ENCODE data around the gene CLPX. TPM values are rescaled to one million over a fixed set of nuclear protein-coding genes. Genes with fewer than 3 reads are reported as not detected.

The CLPX gene
- total RNA-seq, 4 donors from 2014 or later, result 42.2 to 61.9 (median 53.5) TPM

- Histone ChIP-seq H3K36me3 (peaks cover 0 to 78% (median 0%) of the 10 kb centered on the region in 3 donors), H3K27me3 (no peaks in the 10 kb centered on the region), H3K27ac (no peak overlapping the region), H3K9me3 (no peaks in the 10 kb centered on the region), H3K4me1 (no peaks in the 10 kb centered on the region), H3K4me3 (no peak overlapping the region)
- no peak for DNase-seq
- TF ChIP-seq POLR2A (IDR thresholded peaks at IDR 0.05), result no peak
- TF ChIP-seq, protein P1, sequence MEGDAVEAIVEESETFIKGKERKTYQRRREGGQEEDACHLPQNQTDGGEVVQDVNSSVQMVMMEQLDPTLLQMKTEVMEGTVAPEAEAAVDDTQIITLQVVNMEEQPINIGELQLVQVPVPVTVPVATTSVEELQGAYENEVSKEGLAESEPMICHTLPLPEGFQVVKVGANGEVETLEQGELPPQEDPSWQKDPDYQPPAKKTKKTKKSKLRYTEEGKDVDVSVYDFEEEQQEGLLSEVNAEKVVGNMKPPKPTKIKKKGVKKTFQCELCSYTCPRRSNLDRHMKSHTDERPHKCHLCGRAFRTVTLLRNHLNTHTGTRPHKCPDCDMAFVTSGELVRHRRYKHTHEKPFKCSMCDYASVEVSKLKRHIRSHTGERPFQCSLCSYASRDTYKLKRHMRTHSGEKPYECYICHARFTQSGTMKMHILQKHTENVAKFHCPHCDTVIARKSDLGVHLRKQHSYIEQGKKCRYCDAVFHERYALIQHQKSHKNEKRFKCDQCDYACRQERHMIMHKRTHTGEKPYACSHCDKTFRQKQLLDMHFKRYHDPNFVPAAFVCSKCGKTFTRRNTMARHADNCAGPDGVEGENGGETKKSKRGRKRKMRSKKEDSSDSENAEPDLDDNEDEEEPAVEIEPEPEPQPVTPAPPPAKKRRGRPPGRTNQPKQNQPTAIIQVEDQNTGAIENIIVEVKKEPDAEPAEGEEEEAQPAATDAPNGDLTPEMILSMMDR (IDR thresholded peaks at IDR 0.05), result no peak
Observed at GRCh38 chr15:65176056-65176455, 9.1 kb downstream of the CLPX start.

GRCh38 chr15:65175511-65175910 is 9.6 kb downstream of the CLPX start:
- H3K36me3 ChIP-seq, result peaks cover 0 to 84% (median 0%) of the 10 kb centered on the region in 3 donors
- TF ChIP-seq POLR2A (IDR thresholded peaks at IDR 0.05), result no peak
- TF ChIP-seq, protein P1 (IDR thresholded peaks at IDR 0.05), result no peak
- no peaks in the 10 kb centered on the region for H3K27me3 ChIP-seq
- H3K27ac ChIP-seq, result no peak overlapping the region
- no peaks in the 10 kb centered on the region for H3K9me3 ChIP-seq
- no peaks in the 10 kb centered on the region for H3K4me1 ChIP-seq
- no peak overlapping the region for H3K4me3 ChIP-seq
- DNase-seq, result no peak

DNA sequence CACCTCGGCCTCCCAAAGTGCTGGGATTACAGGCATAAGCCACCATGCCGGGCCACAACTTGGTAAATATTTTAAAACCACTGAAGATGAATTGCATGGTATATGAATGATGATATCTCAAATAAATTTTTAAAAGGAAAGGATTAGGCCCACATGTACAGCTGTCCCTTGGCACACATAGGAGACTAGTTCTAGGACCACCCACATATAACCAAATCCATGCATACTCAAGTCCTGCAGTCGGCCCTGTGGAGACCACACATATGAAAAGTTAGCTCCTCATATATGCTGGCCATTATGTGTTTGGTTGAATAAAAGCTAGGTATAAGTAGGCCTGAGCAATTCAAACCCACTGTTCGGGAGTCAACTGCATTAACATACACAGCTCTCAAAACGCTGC is 10.6 kb downstream of the CLPX start:
- TF ChIP-seq, protein P1 (IDR thresholded peaks at IDR 0.05), result no peak
- TF ChIP-seq POLR2A (IDR thresholded peaks at IDR 0.05), result no peak
- Histone ChIP-seq H3K4me1 (no peaks in the 10 kb centered on the region), H3K36me3 (peaks cover 0 to 89% (median 0%) of the 10 kb centered on the region in 3 donors), H3K4me3 (no peak overlapping the region), H3K27ac (no peak overlapping the region), H3K27me3 (no peaks in the 10 kb centered on the region), H3K9me3 (no peaks in the 10 kb centered on the region)
- DNase-seq, result no peak

GRCh38 chr15:65172531-65172930 is 12.6 kb downstream of the CLPX start:
- DNase-seq, result no peak
- no peak overlapping the region for H3K27ac ChIP-seq
- H3K27me3 ChIP-seq, result no peaks in the 10 kb centered on the region
- H3K36me3 ChIP-seq, result peaks cover 0 to 79% (median 0%) of the 10 kb centered on the region in 3 donors
- H3K4me1 ChIP-seq, result no peaks in the 10 kb centered on the region
- no peak overlapping the region for H3K4me3 ChIP-seq
- TF ChIP-seq POLR2A (IDR thresholded peaks at IDR 0.05), result no peak
- TF ChIP-seq, protein P1 (IDR thresholded peaks at IDR 0.05), result no peak
- no peaks in the 10 kb centered on the region for H3K9me3 ChIP-seq

DNA sequence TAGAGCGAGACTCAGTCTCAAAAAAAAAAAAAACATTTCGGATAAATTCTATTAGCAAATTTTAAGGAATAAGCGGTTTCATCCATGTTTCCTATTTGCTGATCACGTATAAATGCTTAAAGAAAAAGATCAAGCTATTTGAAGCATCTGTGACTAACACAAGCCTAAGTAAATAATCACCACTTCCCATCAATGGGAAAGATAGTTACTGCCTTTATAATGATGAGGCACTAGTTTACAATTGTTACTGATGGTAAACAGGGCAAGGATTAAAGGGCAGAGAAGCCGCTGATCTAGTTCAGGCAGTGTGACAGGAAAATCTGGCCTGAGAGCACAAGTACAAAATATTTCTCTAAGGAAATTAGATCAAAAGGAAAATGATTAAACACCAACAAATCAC is 13.7 kb downstream of the CLPX start:
- Histone ChIP-seq H3K27me3 (no peaks in the 10 kb centered on the region), H3K36me3 (peaks cover 0 to 76% (median 0%) of the 10 kb centered on the region in 3 donors), H3K4me3 (no peak overlapping the region), H3K4me1 (no peaks in the 10 kb centered on the region), H3K9me3 (no peaks in the 10 kb centered on the region), H3K27ac (no peak overlapping the region)
- no peak for DNase-seq
- no peak for TF ChIP-seq POLR2A (IDR thresholded peaks at IDR 0.05)
- TF ChIP-seq, protein P1 (IDR thresholded peaks at IDR 0.05), result no peak

DNA sequence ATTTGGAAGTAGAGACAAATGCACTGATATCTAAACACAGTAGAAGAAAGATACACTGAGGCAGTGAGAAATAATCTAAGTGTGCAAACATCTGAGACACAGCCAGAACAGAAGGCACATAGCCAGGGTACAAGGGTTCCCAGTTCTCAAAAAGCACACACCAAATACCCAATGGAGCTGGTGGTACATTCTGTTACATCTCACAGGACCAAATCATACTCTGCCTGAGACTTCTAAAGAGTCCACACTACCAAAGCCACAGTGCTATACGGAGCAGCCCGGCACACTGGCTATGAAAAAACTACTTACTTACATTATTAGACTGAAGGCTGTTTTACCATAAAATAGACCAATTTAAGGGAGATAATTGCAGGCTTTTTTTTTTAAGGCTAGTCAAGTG is 19.3 kb downstream of the CLPX start:
- Histone ChIP-seq H3K36me3 (peaks cover 0 to 75% (median 0%) of the 10 kb centered on the region in 3 donors), H3K4me1 (no peaks in the 10 kb centered on the region), H3K9me3 (no peaks in the 10 kb centered on the region), H3K4me3 (no peak overlapping the region), H3K27me3 (no peaks in the 10 kb centered on the region), H3K27ac (no peak overlapping the region)
- TF ChIP-seq POLR2A (IDR thresholded peaks at IDR 0.05), result no peak
- TF ChIP-seq, protein P1 (IDR thresholded peaks at IDR 0.05), result no peak
- DNase-seq, result no peak
